Measurements from ENCODE around the gene RNF182. TPM values are rescaled to one million over a fixed set of nuclear protein-coding genes. Genes with fewer than 3 reads are reported as not detected.

RNF182 gene
- total RNA-seq, 3 donors from 2014 or later, result 0.66 to 1.5 (median 0.80) TPM

DNA sequence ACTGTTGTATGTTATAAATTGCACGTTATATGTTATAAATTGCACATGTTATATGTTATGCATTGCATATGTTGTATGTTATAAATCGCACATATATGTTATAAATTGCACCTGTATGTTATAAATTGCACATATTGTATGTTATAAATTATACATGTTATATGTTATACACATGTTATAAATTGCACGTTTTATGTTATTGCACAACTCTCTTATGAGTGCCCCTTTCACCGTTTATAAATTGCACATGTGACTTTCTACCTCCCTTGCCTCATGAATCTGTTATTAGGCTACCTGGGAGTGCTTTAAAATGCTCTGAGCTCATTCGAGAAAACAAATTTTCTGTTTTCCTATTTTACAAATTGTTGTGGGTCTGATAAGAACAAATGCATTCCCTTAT, 84.1 kb downstream of the RNF182 start:
- no peaks in the 10 kb centered on the region for H3K4me1 ChIP-seq
- H3K27me3 ChIP-seq, result no peaks in the 10 kb centered on the region
- TF ChIP-seq POLR2AphosphoS5 (IDR thresholded peaks at IDR 0.05), result no peak
- TF ChIP-seq, protein P1, sequence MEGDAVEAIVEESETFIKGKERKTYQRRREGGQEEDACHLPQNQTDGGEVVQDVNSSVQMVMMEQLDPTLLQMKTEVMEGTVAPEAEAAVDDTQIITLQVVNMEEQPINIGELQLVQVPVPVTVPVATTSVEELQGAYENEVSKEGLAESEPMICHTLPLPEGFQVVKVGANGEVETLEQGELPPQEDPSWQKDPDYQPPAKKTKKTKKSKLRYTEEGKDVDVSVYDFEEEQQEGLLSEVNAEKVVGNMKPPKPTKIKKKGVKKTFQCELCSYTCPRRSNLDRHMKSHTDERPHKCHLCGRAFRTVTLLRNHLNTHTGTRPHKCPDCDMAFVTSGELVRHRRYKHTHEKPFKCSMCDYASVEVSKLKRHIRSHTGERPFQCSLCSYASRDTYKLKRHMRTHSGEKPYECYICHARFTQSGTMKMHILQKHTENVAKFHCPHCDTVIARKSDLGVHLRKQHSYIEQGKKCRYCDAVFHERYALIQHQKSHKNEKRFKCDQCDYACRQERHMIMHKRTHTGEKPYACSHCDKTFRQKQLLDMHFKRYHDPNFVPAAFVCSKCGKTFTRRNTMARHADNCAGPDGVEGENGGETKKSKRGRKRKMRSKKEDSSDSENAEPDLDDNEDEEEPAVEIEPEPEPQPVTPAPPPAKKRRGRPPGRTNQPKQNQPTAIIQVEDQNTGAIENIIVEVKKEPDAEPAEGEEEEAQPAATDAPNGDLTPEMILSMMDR (IDR thresholded peaks at IDR 0.05), result no peak
- no peak for TF ChIP-seq POLR2A (IDR thresholded peaks at IDR 0.05)
- no peak overlapping the region for H3K4me3 ChIP-seq
- DNase-seq (ENCODE audit: low spot score in 2 of 2), result no peak
- intact Hi-C loops (cut with DNase I; ENCODE audit: low total_unique reads), result no loop called here
- H3K9me3 ChIP-seq, result no peaks in the 10 kb centered on the region
- H3K27ac ChIP-seq, result no peak overlapping the region
- H3K36me3 ChIP-seq, result no peaks in the 10 kb centered on the region

DNA sequence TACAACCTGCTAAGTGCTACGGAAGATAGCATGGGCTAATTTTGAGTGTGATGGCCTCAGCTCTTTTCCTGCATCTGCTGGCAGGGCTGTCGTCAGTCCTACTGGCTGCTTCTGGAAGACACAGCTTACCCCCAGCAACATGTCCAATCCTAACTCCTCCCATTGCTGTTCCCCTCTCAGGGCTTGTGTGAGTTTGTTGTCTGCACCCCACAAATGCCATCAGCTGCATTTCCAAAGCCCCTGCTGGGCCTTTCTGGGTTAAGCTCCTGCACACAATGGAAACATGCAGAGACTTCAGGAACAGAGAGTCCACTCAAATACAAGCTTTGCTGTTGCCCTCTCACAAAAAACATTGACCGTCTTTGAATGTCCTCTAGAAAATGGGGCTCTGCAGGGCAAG, 84.7 kb downstream of the RNF182 start:
- Histone ChIP-seq H3K27me3 (no peaks in the 10 kb centered on the region), H3K36me3 (no peaks in the 10 kb centered on the region), H3K4me1 (no peaks in the 10 kb centered on the region), H3K9me3 (no peaks in the 10 kb centered on the region), H3K27ac (no peak overlapping the region), H3K4me3 (no peak overlapping the region)
- intact Hi-C loops (cut with DNase I; ENCODE audit: low total_unique reads), result no loop called here
- no peak for DNase-seq (ENCODE audit: low spot score in 2 of 2)
- TF ChIP-seq POLR2A (IDR thresholded peaks at IDR 0.05) (no peak), POLR2AphosphoS5 (IDR thresholded peaks at IDR 0.05) (no peak)
- TF ChIP-seq, protein P1 (IDR thresholded peaks at IDR 0.05), result no peak

DNA sequence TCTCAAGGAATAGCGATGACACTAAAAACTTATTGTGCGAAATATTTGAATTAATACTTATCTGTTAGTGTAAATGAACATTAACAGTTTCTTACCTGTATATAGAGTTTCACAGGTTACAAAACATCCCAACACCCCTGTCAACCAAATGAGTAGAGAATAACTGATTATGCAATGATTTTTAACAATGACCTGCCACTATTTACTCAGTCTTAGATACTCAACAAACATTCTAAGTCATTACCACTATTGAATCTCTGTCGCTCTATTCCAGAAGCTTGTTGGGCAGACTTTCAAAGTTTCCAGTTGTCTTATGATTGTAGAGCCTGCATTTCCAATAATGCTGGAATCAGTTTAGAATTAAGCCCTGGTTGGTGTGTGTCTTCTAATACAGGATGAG, 85.5 kb downstream of the RNF182 start:
- Histone ChIP-seq H3K4me1 (no peaks in the 10 kb centered on the region), H3K9me3 (no peaks in the 10 kb centered on the region), H3K27ac (no peak overlapping the region), H3K4me3 (no peak overlapping the region), H3K27me3 (no peaks in the 10 kb centered on the region), H3K36me3 (no peaks in the 10 kb centered on the region)
- DNase-seq (ENCODE audit: low spot score in 2 of 2), result no peak
- TF ChIP-seq, protein P1 (IDR thresholded peaks at IDR 0.05), result no peak
- TF ChIP-seq POLR2AphosphoS5 (IDR thresholded peaks at IDR 0.05), result no peak
- no peak for TF ChIP-seq POLR2A (IDR thresholded peaks at IDR 0.05)
- intact Hi-C loops (cut with DNase I; ENCODE audit: low total_unique reads), result no loop called here

DNA sequence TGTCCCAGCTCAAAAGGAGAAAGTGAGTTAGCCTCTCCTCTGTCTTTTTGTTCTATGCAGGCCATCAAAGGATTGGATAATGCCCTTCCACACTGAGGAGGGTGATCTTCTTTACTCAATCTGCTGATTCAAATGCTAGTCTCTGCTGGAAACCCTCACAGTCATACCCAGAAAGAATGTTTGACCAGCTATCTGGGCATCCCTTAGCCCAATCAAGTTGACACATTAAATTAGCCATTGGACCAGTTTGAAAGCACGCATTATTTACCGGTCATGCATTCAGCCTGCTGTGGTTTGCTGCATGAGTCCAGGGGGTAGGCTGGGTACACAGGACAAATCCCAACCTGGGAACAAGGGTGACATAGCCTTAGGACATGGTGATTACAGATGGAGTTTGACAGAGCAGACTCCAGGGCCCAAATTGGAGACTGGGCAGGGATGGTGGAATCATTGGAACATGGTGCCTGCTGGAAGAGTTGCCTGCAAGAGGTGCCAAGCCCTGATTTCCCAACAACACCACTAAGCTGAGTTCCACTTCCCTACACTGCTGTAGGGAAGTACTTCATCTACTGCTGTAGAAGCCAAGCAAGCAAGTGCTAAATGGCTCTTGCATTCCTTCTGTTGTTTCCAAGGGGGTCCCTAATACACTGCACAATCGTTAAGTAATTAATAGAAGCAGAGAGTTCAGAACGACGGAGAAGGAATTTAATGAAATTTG, 87.7 kb downstream of the RNF182 start:
- intact Hi-C loops (cut with DNase I; ENCODE audit: low total_unique reads), result no loop called here
- no peak for TF ChIP-seq POLR2AphosphoS5 (IDR thresholded peaks at IDR 0.05)
- no peak for TF ChIP-seq POLR2A (IDR thresholded peaks at IDR 0.05)
- TF ChIP-seq, protein P1 (IDR thresholded peaks at IDR 0.05), result no peak
- Histone ChIP-seq H3K4me1 (no peaks in the 10 kb centered on the region), H3K27me3 (no peaks in the 10 kb centered on the region), H3K27ac (no peak overlapping the region), H3K9me3 (no peaks in the 10 kb centered on the region), H3K36me3 (no peaks in the 10 kb centered on the region), H3K4me3 (no peak overlapping the region)
- DNase-seq (ENCODE audit: low spot score in 2 of 2), result no peak

DNA sequence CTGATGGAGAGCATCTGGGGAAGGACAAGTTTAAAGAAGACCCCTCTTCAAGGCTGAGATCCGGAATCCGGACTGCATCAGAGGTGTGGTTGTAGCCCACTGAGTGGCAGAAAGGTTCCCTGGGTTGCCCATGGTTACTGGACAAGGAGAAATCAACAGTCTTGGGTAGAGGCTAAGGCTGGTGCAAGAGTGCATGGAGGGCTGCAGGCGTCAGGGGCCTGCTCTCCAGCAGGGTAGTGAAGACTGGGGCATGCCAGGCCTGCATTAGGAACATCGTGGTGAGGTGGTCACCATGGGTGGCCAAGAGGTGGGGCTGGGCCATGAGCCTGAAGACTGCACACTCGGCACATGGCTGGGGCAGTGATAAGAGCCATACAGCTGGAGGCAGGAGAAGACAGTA, 91.2 kb downstream of the RNF182 start:
- Histone ChIP-seq H3K27ac (no peak overlapping the region), H3K36me3 (no peaks in the 10 kb centered on the region), H3K27me3 (no peaks in the 10 kb centered on the region), H3K9me3 (no peaks in the 10 kb centered on the region), H3K4me3 (no peak overlapping the region), H3K4me1 (no peaks in the 10 kb centered on the region)
- TF ChIP-seq POLR2AphosphoS5 (IDR thresholded peaks at IDR 0.05) (no peak), POLR2A (IDR thresholded peaks at IDR 0.05) (no peak)
- TF ChIP-seq, protein P1 (IDR thresholded peaks at IDR 0.05), result no peak
- no peak for DNase-seq (ENCODE audit: low spot score in 2 of 2)
- intact Hi-C loops (cut with DNase I; ENCODE audit: low total_unique reads), result no loop called here
